AG10803 (cell line): Measurements from ENCODE around the gene MAN2A2.
"Not testable (repeated sequence)": the region's sequence is repeated elsewhere in the genome, so short reads cannot be mapped to it uniquely, and the experiment has no call there.

Source experiments
- DNase-seq: peaks from one replicate; pipeline ENCODE4 v3.0.0; 2010; ENCODE audit warnings: low read depth
- H3K4me3 ChIP-seq: 2 replicates; pipeline ENCODE4 v1.5.1; 2011; ENCODE audit warnings: mild to moderate bottlenecking, low read length, control low read depth
- TF ChIP-seq, protein P1 (sequence below): conservative IDR thresholded peaks from 2 replicates; pipeline ENCODE4 v1.5.1; 2011; ENCODE audit warnings: mild to moderate bottlenecking, low read length, control low read depth, inconsistent platforms

Gene MAN2A2

GRCh38 chr15:90917569-90917968, 14.5 kb downstream of the MAN2A2 start:
- TF ChIP-seq, protein P1, sequence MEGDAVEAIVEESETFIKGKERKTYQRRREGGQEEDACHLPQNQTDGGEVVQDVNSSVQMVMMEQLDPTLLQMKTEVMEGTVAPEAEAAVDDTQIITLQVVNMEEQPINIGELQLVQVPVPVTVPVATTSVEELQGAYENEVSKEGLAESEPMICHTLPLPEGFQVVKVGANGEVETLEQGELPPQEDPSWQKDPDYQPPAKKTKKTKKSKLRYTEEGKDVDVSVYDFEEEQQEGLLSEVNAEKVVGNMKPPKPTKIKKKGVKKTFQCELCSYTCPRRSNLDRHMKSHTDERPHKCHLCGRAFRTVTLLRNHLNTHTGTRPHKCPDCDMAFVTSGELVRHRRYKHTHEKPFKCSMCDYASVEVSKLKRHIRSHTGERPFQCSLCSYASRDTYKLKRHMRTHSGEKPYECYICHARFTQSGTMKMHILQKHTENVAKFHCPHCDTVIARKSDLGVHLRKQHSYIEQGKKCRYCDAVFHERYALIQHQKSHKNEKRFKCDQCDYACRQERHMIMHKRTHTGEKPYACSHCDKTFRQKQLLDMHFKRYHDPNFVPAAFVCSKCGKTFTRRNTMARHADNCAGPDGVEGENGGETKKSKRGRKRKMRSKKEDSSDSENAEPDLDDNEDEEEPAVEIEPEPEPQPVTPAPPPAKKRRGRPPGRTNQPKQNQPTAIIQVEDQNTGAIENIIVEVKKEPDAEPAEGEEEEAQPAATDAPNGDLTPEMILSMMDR, result no peak
- H3K4me3 ChIP-seq, result no peak overlapping the region
- DNase-seq, result no peak

DNA sequence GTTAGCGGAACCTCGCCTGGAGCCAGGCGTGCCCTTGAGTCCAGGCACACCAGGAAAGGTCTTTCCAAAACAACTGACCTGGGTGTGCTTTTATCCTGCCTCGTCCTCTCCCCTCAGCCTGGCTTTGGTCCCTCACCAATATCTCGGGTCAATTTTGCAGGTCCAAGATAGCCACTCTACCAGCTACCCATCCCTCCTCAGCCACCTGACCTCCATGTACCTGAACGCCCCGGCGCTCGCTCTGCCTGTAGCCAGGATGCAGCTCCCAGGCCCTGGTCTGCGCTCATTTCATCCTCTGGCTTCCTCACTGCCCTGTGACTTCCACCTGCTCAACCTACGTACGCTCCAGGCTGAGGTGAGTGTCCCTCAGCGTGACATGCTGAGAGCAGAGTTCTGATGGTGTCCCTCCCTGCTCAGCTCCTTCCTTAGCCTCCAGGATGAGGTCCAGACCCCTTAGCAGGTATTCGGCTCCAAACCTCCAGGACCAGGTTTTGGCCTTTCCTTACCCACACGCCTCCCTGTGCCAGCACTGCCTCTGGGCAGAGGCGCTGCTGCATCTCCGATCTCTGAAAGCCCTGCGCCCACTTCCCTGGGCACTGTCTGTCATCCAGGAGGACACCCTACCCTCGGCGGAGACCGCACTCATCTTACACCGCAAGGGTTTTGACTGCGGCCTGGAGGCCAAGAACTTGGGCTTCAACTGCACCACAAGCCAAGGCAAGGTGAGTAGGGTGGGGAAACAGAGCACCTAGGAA, 15.1 kb downstream of the MAN2A2 start:
- TF ChIP-seq, protein P1, result no peak
- DNase-seq, result no peak
- no peak overlapping the region for H3K4me3 ChIP-seq

- DNase-seq, result no peak
- TF ChIP-seq, protein P1, result no peak
- no peak overlapping the region for H3K4me3 ChIP-seq
These were observed 15.7 kb downstream of the MAN2A2 start for GRCh38 chr15:90918835-90919234.

DNA sequence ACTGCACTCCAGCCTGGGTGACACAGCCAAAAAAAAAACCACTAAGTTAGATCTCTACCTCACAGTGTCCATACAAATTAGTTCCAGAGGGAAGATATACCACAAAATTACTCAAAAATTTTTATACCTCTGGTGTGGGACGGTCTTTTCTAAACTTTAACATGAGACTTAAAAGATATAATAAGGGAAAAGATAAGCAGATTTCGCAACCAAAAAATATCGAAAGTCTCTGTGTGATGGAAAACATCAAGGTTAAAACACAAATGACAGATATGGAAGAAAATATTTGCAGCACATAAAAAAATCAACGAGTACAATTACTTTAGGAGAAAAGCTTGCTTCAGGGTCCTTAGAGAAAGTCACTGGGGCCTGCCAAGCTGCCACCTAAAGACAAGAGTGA, 18.8 kb downstream of the MAN2A2 start:
- TF ChIP-seq, protein P1, result no peak
- H3K4me3 ChIP-seq, result no peak overlapping the region
- DNase-seq, result no peak

- H3K4me3 ChIP-seq, DNase-seq: not testable (repeated sequence)
These were observed 19.7 kb downstream of the MAN2A2 start for GRCh38 chr15:90922712-90923322.

- no peak for DNase-seq
- TF ChIP-seq, protein P1, result no peak
These were observed 21.3 kb downstream of the MAN2A2 start for GRCh38 chr15:90924375-90924774.

GRCh38 chr15:90926766-90927165, 23.7 kb downstream of the MAN2A2 start:
- H3K4me3 ChIP-seq, DNase-seq: not testable (repeated sequence)

More at GRCh38 chr15:90924375-90924774, 21.3 kb downstream of the MAN2A2 start:
- no peak overlapping the region for H3K4me3 ChIP-seq

GRCh38 chr15:90928106-90928505, 25.0 kb downstream of the MAN2A2 start:
- not testable (repeated sequence) for H3K4me3 ChIP-seq, DNase-seq
